WTC11 (cell line): Measurements from ENCODE around the gene PRR5L.

ENCODE experiments used
- CTCF ChIP-seq: fragments of 200-600 bp; IDR thresholded peaks from 2 replicates; pipeline ENCODE4 v1.8.0; 2022; ENCODE audit warnings: antibody characterized with exemption
- E2F5 ChIP-seq: sonication (generic); formaldehyde crosslinking; IDR thresholded peaks from 2 replicates; pipeline ENCODE4 v1.8.1; 2022; ENCODE audit warnings: mild to moderate bottlenecking, moderate library complexity, missing genetic modification reagents
- ELF4 ChIP-seq: sonication (generic); formaldehyde crosslinking; IDR thresholded peaks from 2 replicates; pipeline ENCODE4 v1.8.1; 2022; ENCODE audit warnings: low read depth, mild to moderate bottlenecking, moderate library complexity, missing genetic modification reagents
- ESRRA ChIP-seq: sonication (generic); formaldehyde crosslinking; IDR thresholded peaks from 2 replicates; pipeline ENCODE4 v1.8.1; 2022; ENCODE audit warnings: mild to moderate bottlenecking, missing genetic modification reagents, borderline replicate concordance
- FOXJ3 ChIP-seq: sonication (generic); formaldehyde crosslinking; IDR thresholded peaks from 2 replicates; pipeline ENCODE4 v1.9.0; 2021; ENCODE audit warnings: missing genetic modification reagents, mild to moderate bottlenecking, borderline replicate concordance
- KAT7 ChIP-seq: sonication (generic); formaldehyde crosslinking; IDR thresholded peaks from 2 replicates; pipeline ENCODE4 v1.8.1; 2023; ENCODE audit warnings: missing genetic modification reagents, mild to moderate bottlenecking, borderline replicate concordance
- MAX ChIP-seq: sonication (generic); formaldehyde crosslinking; IDR thresholded peaks from 2 replicates; pipeline ENCODE4 v1.8.0; 2022; ENCODE audit warnings: mild to moderate bottlenecking, missing genetic modification reagents
- NFYB ChIP-seq: sonication (generic); formaldehyde crosslinking; conservative IDR thresholded peaks from 2 replicates; pipeline ENCODE4 v1.8.0; 2022; ENCODE audit warnings: low read depth, missing genetic modification reagents
- RORB ChIP-seq: fragments of 250-450 bp; sonication (Bioruptor Pico); IDR thresholded peaks from 2 replicates; pipeline ENCODE4 v1.9.0; 2021; ENCODE audit warnings: mild to moderate bottlenecking
- STAT6 ChIP-seq: sonication (generic); formaldehyde crosslinking; conservative IDR thresholded peaks from 2 replicates; pipeline ENCODE4 v1.8.1; 2023; ENCODE audit warnings: mild to moderate bottlenecking, low read depth, missing genetic modification reagents, moderate library complexity
- USF2 ChIP-seq: sonication (generic); formaldehyde crosslinking; IDR thresholded peaks from 2 replicates; pipeline ENCODE4 v1.8.1; 2023; ENCODE audit warnings: mild to moderate bottlenecking, missing genetic modification reagents, moderate library complexity
- ZNF121 ChIP-seq: sonication (generic); formaldehyde crosslinking; IDR thresholded peaks from 2 replicates; pipeline ENCODE4 v1.8.0; 2023; ENCODE audit warnings: missing genetic modification reagents

- TF ChIP-seq CTCF (no peak), MAX (CRISPR knock-in tag) (no peak), STAT6 (CRISPR knock-in tag) (no peak), ZNF121 (CRISPR knock-in tag) (no peak), USF2 (CRISPR knock-in tag) (no peak), KAT7 (no peak), ESRRA (CRISPR knock-in tag) (no peak), ELF4 (CRISPR knock-in tag) (no peak), NFYB (CRISPR knock-in tag) (no peak), RORB (CRISPR knock-in tag) (no peak), E2F5 (CRISPR knock-in tag) (no peak), FOXJ3 (CRISPR knock-in tag) (no peak)
Observed at GRCh38 chr11:36509201-36509639, 213.1 kb downstream of the PRR5L start.
